ENCODE measurements around the gene MUC21. TPM values are rescaled to one million over a fixed set of nuclear protein-coding genes. Genes with fewer than 3 reads are reported as not detected.
"Not testable (repeated sequence)": the region's sequence is repeated elsewhere in the genome, so short reads cannot be mapped to it uniquely, and the experiment has no call there.

MUC21 gene
- total RNA-seq, 1 donor from 2014 or later: not detected

DNA sequence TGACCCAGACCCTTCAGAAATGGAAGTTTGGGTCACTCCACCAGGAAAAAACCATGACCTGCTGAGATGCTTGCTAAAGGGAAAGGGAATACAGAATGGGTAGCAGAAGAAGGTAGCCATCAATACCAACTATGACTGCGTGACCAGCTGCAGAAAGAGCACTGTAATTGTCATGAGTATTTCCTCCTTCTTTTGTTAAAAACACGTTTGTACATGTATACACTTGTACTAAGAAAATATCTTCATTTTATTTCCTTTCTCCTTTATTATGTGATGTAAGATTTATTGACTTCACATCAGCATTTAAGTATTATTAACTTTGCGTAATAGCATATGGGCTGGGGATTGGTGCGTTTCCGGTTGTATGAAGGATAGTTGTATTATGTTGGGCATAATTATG, 12.6 kb upstream of the MUC21 start:
- no peak for DNase-seq

DNA sequence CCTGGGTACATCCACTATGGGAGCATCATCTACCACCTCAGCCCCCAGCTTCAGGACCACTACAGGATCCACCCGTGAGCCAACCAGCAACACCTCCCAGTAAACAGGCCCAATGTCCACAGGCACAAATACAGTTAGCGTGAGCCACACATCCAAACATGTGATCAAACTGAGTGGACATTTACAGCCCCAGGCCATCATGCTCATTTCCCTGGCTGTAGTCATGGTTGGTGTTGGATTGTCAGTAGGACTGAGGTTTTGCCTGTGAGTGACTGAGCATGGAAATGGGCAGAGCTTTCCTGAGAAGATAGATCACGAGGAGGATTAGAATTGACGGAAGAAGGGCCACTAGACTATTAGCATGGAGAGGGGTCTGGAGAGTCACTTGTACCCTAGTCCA, 10.7 kb upstream of the MUC21 start:
- DNase-seq: no peak

GRCh38 chr6:30974490-30975252, 8.8 kb upstream of the MUC21 start:
- no peak for DNase-seq

GRCh38 chr6:30979141-30979540, 4.4 kb upstream of the MUC21 start:
- no peak for DNase-seq

DNA sequence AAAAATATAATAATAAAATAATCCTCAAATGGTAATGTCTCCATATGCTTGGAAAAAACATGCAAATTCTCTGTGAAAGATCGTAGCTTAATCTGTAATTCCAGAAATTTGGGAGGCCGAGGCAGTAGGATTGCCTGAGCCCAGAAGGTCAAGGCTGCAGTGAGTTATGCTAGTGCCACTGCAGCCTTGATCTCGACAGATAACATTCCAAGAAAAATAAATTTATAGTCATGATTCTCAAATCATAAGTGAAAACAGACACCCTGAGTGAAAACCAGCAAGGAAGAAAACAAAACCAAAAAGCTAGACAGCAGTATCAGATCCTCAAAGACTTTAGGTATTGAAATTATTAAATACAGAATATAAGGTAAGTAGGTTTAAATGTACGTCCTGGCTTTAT, 3.8 kb upstream of the MUC21 start:
- no peak for DNase-seq

- DNase-seq: peak; percentile 10
These were observed 1.4 kb upstream of the MUC21 start for GRCh38 chr6:30981942-30982772.

DNA sequence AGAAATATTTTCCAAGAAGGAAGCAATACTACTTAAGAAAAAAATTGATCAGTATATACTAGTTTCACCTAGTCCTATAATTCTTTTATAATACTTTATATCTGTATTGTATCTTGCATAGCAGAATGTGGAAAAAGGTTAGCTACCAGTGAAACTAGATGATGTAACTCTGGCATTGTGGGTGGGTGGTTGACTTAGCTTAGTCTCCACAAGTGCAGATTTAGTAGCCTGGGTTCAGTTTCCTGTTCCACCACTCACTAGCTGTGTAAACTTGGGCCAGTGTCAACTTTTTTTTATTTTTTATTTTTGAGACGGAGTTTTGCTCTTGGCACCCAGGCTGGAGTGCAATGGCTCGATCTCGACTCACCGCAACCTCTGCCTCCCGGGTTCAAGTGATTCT, 2.0 kb downstream of the MUC21 start:
- no peak for DNase-seq

- DNase-seq: no peak
These were observed 3.8 kb downstream of the MUC21 start for GRCh38 chr6:30987304-30987703.

- no peak for DNase-seq
These were observed 4.8 kb downstream of the MUC21 start for GRCh38 chr6:30988209-30988825.

DNA sequence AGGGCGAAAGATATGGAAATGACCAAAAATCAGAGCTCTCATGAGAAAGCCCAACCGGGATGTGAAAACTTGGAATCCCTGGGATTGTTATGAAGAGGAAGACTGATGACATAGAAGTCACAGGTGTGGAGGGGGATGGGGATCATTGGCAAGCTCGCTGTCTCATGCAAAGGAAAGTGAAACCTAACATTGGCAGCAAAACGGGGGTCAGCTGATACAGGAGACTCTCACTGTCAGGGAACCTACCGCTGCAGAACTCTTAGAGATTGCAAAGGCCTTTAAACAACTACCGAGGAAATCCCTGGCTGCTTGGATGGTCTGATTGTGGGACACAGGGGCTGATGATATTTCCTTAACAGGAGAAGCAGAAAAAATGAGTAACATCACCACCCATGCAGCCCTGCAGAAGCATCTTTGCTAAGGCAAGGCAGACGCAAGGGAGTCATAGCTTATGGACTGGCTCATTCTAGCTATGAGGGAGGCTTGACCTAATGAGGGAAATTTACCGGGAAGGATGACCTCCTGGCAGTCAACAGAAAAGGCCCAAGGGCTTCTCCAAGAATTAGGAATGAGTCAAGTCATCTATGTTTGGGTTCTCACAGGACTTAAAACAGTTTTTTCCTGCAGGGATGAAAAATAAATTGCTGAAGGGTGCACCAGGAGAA, 7.0 kb downstream of the MUC21 start:
- no peak for DNase-seq

- no peak for DNase-seq
These were observed 8.4 kb downstream of the MUC21 start for GRCh38 chr6:30991891-30992290.

DNA sequence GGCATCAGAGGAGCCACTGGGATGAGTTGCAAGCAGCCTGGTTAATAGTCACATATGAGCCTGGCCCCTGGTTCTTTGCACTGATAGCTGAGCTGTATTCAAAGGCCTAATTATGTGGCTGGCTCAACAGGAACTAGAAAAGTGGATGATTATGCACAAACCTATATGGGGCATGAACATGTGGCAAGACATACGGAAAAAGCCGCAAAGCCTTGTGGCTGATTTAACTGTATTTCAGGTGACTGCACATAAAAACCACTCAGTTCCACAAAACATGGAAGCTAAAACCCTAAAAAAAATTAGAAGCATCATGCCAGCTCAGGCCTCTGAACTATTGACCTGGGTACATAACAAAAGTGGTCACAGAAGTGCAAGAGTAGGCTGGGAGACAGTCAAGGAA, 13.8 kb downstream of the MUC21 start:
- no peak for DNase-seq

GRCh38 chr6:30998785-30999184, 15.3 kb downstream of the MUC21 start:
- no peak for DNase-seq

GRCh38 chr6:31000067-31000860, 16.7 kb downstream of the MUC21 start:
- DNase-seq: not testable (repeated sequence)

DNA sequence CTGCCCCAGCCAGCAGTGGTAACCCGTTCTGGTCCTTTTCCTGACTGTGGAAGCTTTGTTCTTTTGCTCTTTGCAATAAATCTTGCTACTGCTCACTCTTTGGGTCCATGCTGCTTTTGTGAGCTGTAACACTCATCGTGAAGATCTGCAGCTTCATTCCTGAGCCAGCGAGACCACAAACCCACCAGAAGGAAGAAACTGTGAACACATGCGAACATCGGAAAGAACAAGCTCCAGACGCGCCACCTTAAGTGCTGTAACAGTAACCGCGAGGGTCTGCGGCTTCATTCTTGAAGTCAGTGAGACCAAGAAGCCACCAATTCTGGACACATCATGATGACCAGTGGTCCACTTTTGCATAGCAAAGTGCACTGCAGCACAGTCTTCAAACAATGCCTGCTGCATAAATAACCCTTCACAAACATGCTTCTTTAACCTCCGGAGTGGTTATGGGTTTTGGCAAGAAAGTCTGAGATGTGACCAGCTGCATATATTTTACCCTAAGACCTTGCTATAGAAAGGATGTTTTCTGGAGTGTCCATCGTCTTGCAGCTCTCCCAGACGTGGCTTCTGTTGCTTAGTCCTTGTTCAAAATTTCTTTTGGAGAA, 17.9 kb downstream of the MUC21 start:
- DNase-seq: no peak

DNA sequence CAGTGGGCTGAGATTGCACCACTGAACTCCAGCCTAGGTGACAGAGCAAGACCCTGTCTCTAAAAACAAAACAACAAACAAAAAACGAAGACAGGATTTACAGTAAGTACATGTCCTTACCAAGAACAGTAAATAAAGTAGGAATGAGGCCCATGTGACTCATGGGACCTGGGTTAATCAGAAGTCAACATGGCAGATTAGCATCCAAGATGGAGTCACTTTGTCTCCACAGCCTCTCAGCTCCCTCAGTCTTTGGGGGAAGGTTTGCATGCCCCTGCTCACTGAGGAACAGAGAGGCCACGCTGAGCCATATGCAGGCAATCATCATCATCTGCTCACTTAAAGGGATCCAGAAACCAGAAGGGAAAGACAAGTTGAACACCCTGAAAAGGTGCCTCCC, 19.0 kb downstream of the MUC21 start:
- no peak for DNase-seq

- peak; percentile 1 for DNase-seq
These were observed 21.3 kb downstream of the MUC21 start for GRCh38 chr6:31004794-31005193.

GRCh38 chr6:31005249-31006020, 21.9 kb downstream of the MUC21 start:
- peak; percentile 66 for DNase-seq

DNA sequence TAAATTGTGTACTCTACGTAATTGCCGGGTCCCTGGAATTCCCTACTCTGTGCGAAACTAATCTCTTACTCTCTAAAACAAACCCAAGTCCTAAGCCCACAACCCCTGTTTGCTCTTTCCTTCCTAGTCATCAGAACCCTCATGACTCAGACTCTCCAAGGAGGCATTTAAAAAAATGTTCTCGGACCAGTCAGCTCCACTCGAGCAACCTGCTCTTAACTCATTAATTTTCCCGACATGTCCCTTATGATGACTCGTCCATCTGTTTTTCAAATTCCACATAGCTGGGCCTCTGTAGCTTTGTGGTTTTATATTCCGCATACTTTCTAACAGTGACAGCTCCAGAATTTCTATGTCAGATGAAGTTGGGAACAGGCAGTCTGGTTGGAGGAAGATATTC, 24.2 kb downstream of the MUC21 start:
- DNase-seq: peak; percentile 42

DNA sequence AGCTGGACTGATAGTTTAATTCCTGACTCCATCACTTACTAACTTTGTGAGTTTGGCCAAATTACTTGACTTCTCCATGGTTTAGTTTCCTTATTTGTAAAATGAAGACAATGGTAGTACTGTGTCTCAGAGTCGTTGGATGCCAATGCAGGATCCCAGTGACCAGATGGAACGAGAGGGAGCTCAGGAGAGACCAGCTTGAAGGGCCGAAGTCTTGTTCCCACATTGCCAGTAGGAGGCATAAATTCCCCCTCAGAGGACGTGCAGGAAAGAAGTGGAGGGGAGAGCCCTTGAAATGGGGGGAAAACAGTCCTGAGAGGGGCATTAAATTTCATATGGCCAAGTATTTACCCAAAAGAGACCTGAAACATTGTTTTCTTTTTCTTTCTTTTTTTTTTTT, 24.6 kb downstream of the MUC21 start:
- DNase-seq: no peak

DNA sequence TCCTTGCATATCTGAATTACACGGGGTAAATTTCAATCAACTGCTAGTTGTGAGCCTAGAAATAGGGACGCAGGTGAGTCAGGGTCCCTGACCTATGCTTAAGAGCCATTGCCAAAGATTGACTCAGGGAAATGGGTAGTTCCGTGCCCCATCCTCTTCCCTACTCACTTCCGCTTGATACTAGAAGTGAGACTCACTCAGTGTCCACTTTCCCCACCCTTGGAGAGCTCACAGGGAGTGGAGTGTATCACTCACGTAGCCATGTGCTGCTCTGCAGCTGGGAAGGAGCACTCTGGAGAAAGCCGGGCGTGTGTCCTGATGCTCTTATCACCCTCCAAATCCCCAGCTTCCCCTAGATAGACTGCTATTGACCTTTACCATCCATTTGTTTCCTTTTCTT, 26.2 kb downstream of the MUC21 start:
- DNase-seq: no peak

Measured in dermis blood vessel endothelial cell (primary cell).